MM.1S (cell line): ENCODE measurements around the gene SPEG.

Experiments
- EZH2 ChIP-seq: fragments of 300-600 bp; sonication (generic); optimal IDR thresholded peaks from 2 replicates; pipeline ENCODE3; 2017; ENCODE audit warnings: low read depth, mild to moderate bottlenecking, antibody characterized with exemption, low read length, mixed read lengths
- EZH2phosphoT487 ChIP-seq: fragments of 300-600 bp; sonication (generic); IDR thresholded peaks from 2 replicates; pipeline ENCODE4 v1.6.1; 2018; ENCODE audit warnings: antibody characterized with exemption, low read length
- TF ChIP-seq, protein P1 (sequence below): fragments of 300-600 bp; sonication (generic); IDR thresholded peaks from 2 replicates; pipeline ENCODE4 v1.5.1; 2016; ENCODE audit warnings: antibody characterized with exemption, low read length, mixed read lengths

DNA sequence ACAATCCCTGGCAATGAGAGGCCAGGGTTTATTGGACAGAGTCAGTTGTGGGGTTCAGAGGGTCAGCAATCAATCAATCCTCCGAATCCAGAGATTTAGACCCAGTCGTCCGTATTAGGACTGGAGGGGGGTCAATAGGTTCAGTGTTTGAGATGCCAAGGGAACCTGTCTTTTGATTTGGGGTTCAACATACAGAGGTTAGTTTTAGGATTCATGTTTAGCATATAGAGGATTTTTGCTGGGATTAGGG lies 64.3 kb downstream of the SPEG start:
- TF ChIP-seq, protein P1, sequence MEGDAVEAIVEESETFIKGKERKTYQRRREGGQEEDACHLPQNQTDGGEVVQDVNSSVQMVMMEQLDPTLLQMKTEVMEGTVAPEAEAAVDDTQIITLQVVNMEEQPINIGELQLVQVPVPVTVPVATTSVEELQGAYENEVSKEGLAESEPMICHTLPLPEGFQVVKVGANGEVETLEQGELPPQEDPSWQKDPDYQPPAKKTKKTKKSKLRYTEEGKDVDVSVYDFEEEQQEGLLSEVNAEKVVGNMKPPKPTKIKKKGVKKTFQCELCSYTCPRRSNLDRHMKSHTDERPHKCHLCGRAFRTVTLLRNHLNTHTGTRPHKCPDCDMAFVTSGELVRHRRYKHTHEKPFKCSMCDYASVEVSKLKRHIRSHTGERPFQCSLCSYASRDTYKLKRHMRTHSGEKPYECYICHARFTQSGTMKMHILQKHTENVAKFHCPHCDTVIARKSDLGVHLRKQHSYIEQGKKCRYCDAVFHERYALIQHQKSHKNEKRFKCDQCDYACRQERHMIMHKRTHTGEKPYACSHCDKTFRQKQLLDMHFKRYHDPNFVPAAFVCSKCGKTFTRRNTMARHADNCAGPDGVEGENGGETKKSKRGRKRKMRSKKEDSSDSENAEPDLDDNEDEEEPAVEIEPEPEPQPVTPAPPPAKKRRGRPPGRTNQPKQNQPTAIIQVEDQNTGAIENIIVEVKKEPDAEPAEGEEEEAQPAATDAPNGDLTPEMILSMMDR = no peak
- TF ChIP-seq EZH2phosphoT487 (no peak), EZH2 (no peak)
